Kidney epithelial cell (primary cell): Measurements from ENCODE around the gene TPGS2. TPM values are rescaled to one million over a fixed set of nuclear protein-coding genes. Genes with fewer than 3 reads are reported as not detected.

Experiments used
- DNase-seq: peaks from one replicate; pipeline ENCODE4 v3.0.0-alpha.2; 2010; ENCODE audit warnings: low read depth
- H3K27me3 ChIP-seq: 2 replicates; pipeline ENCODE4 v1.6.0; 2011; ENCODE audit warnings: low read length; ENCODE audit not compliant: control insufficient read depth, insufficient read depth
- H3K36me3 ChIP-seq: 2 replicates; pipeline ENCODE4 v1.5.1; 2011; ENCODE audit warnings: low read length; ENCODE audit not compliant: control insufficient read depth, insufficient read depth
- H3K4me3 ChIP-seq: 2 replicates; pipeline ENCODE4 v1.5.1; 2011; ENCODE audit warnings: low read depth, mild to moderate bottlenecking, control low read depth, low read length
- total RNA-seq: library from RNA; depleted of rRNA; stranded (reverse); fragments of >200 nt; gene quantifications from 2 replicates; pipeline ENCODE4 v1.2.3, GENCODE V29; 2015
- TF ChIP-seq, protein P1 (sequence below): IDR thresholded peaks from 2 replicates; pipeline ENCODE4 v1.5.1; 2011; ENCODE audit warnings: mild to moderate bottlenecking, moderate library complexity, low read length, control low read depth, inconsistent platforms; ENCODE audit not compliant: insufficient read depth, poor library complexity, severe bottlenecking

The TPGS2 gene
- total RNA-seq, 1 donor from 2014 or later, result 195 TPM

DNA sequence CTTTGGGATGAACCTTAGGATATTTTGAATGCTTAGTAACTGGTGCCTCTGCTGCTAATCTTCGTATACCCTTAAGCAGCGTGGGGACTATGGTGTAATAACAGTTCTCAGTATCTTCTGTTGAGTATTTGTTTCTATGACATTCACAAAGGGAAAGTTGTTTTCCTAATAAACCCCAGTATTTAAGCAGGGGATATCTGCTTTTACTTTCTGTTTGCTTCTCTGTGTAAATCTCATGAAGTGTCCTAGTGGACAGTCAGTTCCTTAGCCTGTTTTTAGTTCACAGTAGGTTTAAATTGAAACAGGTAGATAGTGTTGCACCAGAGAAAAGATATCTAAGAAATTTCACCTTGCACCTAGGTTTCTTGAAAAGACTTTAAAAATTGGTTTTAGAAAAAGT lies 15.0 kb upstream of the TPGS2 start:
- TF ChIP-seq, protein P1, sequence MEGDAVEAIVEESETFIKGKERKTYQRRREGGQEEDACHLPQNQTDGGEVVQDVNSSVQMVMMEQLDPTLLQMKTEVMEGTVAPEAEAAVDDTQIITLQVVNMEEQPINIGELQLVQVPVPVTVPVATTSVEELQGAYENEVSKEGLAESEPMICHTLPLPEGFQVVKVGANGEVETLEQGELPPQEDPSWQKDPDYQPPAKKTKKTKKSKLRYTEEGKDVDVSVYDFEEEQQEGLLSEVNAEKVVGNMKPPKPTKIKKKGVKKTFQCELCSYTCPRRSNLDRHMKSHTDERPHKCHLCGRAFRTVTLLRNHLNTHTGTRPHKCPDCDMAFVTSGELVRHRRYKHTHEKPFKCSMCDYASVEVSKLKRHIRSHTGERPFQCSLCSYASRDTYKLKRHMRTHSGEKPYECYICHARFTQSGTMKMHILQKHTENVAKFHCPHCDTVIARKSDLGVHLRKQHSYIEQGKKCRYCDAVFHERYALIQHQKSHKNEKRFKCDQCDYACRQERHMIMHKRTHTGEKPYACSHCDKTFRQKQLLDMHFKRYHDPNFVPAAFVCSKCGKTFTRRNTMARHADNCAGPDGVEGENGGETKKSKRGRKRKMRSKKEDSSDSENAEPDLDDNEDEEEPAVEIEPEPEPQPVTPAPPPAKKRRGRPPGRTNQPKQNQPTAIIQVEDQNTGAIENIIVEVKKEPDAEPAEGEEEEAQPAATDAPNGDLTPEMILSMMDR, result no peak
- Histone ChIP-seq H3K36me3 (no peaks in the 10 kb centered on the region), H3K4me3 (no peak overlapping the region), H3K27me3 (no peaks in the 10 kb centered on the region)
- no peak for DNase-seq

DNA sequence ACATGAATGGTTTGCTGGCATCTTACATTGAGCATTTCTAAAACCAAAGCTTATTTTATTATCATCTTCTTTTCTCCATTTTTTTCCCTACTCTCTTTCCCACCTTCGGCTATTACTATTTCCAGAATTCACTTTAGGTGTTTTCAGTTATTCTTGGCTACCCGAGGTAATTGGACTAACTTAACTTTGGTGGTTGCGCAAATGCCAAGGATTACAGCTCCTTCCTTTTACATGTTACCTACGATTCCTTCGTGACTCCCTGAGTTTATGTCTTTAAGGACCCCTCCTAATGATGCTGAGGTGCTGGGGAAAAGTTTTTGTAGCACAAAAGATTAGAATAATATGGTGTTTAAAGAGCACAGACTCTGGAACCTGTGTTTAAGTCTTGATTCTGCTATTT lies 14.4 kb upstream of the TPGS2 start:
- TF ChIP-seq, protein P1, result no peak
- H3K36me3 ChIP-seq, result no peaks in the 10 kb centered on the region
- DNase-seq, result no peak
- H3K27me3 ChIP-seq, result no peaks in the 10 kb centered on the region
- no peak overlapping the region for H3K4me3 ChIP-seq

DNA sequence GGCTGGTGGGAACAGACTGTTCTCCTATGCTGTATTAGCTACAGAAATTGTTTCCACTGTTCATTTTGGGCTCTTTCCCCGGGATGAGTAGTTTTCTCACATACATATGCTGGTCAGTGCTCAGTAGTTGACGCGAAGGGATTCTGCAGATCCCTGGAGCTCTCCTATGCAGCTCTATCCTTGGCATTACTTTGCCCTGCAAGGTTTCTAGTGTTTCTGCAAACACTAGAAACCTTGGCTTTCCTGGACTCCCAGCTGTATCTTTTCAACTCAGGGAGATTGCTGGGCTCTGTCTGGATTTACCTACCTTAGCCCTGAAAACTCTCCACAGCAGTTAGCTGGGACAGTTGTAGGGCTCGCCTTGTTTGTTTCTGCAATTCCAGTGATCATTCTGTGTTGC lies 11.0 kb upstream of the TPGS2 start:
- DNase-seq, result no peak
- TF ChIP-seq, protein P1, result no peak
- Histone ChIP-seq H3K4me3 (no peak overlapping the region), H3K27me3 (no peaks in the 10 kb centered on the region), H3K36me3 (no peaks in the 10 kb centered on the region)

DNA sequence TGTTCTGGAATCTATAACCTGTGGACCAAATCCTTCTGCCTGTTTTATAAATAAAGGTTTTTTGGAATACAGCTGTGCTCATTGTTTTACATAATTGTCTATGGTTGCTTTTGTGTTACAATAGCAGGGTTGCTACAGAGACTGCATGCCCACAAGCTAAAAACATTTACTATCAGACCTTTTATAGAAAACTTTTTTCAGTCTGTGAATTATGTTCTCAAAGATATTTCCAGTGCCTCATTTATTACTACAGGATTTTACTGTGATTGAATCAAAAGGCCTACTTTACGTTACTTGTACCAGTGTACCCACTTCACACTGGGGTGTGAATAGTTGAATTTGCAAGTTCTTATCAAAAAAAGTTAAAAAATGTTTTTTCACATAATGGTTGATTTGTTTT lies 7.1 kb upstream of the TPGS2 start:
- no peak for DNase-seq
- TF ChIP-seq, protein P1, result no peak
- Histone ChIP-seq H3K27me3 (no peaks in the 10 kb centered on the region), H3K36me3 (no peaks in the 10 kb centered on the region), H3K4me3 (no peak overlapping the region)

DNA sequence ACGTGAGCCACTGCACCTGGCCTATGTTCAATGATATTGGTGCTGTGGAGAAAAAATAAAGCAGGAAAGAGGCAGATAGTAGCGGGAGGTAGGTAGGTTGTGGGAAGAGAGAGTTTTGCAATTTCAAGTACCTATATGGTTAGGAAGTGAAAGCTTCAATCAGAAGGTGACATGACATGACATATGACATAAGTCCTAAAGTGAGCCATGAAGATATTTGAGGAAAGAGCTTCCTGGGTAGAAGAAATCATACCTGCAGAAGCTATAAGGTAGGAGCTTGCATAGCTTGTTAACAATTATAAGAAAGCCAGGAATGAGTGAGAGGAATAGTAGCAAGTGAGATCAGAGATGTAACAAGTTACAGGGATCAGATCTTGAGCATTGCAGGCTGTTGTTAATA lies 4.3 kb upstream of the TPGS2 start:
- DNase-seq, result no peak
- Histone ChIP-seq H3K4me3 (no peak overlapping the region), H3K36me3 (no peaks in the 10 kb centered on the region), H3K27me3 (no peaks in the 10 kb centered on the region)
- TF ChIP-seq, protein P1, result no peak

DNA sequence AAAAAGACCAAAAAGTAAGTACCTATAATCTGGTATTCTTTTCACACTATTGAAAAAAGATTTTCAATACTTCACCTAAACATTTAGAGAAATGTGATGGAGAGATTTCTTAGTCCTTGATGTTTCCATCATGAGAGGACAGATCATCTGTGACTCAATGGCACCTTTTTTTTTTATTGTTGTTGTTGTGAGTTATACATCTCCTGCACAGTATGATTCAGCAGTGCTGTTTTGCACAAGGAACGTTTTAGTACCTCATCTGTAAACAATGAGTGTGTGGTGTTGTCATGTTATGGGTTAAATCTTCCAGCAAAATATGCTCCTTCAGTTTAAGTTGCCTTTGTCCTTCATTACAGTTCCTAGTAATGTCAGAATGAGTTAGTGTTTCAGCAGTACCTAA lies 2.3 kb upstream of the TPGS2 start:
- Histone ChIP-seq H3K27me3 (no peaks in the 10 kb centered on the region), H3K36me3 (no peaks in the 10 kb centered on the region), H3K4me3 (no peak overlapping the region)
- no peak for DNase-seq
- TF ChIP-seq, protein P1, result no peak
